GF-D8 (cell line): ENCODE results near the gene GOLGA6L2.
"Not testable (repeated sequence)": the region's sequence is repeated elsewhere in the genome, so short reads cannot be mapped to it uniquely, and the experiment has no call there.

Experiments used
- DNase-seq: peaks from one replicate; lab custom pipeline; 2025; lab: John Stamatoyannopoulos, UW

GOLGA6L2 gene

DNA sequence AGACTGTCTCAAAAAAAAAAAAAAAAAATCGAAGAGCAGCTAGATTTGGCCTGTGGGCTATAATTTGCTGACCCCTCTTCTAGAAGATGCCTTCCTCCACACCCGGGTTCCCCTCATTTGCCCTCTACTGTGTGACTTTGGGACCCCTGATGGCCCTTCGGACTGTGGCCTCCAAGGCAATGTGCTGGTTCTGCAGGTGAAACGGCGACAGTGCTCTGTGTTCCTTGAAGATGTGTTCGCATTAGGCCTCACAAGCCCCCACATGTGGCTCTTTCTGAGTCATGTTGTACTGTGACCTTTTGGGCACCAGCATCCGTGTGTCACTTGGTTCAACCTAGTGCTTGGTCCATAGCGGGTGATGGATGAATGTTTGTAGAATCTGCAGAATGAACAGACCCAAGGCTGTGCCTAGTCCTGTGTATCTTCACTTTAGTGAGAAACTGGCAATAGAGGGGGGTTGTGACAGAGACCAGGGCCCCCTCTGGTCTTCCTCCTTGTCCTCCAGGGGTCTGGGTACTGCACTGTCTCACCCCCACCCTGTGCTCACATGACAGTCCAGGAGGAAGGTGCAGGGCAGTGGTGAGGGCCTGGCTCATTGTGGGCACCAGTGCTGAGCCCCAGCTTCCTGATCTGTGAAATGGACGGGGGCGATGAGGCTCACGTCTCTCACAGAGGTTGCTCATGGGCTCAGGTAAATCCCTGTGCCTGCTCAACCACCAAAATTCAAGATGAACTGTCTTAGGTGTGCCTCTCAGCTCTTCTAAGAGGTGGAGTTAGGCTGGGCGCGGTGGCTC is 22.7 kb downstream of the GOLGA6L2 start:
- DNase-seq, result no peak

DNA sequence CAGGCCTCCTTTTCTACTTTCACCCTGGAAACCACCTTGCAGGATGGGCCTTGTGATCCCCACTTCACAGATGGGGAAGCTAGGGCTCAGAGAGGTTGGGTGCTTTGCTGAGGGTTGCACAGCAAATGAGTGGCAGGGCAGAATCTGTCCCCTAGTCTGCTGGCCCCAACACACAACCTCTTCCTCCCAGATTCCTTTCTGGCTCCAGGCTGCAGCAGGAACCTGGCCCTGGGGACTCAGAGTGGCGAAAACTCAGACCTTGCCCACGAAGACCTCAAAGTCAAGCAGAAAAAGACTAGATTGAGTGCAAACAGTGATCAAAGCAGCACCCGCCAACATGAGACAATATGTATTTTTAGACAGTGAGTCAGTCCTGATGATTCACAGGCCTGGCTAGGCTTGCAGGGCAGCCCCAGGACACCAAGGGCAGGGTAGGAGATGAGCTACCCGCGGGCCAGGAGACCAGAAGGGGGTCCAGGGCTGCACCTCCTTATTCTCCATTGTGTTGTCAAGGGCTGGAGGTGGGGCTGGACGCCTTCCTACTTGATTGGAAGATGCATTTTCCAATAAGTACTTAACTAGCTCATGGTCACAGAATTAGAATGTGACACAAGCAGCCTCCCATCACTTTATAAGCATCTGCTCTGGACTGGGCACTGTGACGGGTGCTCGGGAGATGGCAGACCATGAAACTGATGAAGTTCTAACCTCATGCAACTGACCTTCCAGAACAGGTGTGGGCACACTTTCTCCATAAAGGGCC is 23.9 kb downstream of the GOLGA6L2 start:
- DNase-seq, result no peak

DNA sequence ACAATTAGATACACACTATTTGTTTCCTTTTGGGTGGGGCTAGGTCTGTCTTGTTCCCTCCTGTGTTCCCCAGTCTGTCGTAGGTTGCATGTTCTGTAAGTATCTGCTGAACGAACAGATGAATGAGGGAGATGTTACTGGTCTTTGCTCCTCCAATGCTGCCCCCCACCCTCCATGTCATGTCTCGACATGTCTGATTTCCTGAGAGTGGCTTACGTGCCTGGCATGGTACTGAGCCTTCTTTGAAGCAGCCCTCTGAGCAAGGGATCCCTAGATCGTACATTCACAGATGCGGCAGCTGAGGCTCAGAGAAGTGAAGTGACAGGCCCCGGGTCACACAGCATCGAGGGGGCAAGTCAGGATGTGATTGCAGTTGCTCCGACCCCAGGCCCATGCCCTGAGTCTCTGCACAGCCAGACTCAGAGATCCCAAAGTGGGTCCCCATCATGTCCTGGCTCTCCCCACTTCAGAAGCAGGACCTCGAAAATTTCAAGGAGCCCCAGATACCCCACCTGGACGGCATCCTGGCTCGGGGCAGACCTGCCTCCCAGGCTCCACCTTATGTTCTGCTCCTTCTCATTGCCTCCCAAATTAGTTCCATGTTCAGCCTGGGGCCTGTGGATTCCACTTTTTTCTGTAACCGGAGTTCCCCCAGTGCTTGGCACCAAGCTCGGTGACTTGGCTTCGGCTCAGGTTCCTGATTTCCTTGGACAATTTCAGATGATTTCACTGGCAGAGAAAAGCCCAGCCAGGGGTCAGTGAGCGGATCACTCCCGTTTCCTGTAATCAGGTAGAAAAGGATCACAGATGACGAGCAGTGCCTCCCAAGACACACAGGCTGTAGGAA is 24.7 kb downstream of the GOLGA6L2 start:
- no peak for DNase-seq

DNA sequence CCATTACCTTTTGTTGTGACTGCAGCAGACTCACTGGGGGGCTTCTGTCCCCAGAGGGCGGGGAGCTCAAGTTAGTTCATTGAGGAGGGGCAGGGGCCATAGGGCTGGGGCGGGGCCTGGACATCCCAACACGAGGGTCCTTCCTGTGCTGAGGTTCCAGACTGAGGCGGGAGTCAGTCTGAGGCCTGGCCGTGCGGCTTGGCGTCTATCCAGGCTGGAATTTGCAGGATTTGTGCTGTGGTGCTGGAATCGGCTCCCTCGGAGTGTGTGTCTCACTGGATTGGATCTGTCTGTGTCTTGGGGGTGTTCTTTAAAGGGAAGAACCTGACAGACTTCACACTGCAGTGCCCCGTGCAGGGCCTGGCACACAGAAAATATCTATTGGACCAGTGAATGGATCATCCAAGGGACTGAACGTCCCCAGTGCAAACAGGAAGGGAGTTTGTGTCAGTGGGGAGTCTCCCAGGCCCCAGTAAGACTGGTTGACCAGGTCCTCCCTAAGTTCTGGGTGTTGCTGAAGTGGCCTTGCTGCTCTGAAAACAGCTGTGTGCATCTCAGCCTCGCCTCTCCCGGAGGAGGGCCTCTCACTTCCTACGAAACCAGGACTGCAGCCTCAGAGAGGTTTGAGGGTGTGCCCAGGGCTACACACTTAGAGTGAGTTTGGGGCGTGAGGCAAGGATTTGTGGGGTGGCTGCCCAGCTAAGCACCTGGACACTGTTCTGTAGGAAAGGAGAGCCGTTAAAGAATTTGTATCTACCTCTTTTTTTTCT is 26.1 kb downstream of the GOLGA6L2 start:
- DNase-seq, result no peak

DNA sequence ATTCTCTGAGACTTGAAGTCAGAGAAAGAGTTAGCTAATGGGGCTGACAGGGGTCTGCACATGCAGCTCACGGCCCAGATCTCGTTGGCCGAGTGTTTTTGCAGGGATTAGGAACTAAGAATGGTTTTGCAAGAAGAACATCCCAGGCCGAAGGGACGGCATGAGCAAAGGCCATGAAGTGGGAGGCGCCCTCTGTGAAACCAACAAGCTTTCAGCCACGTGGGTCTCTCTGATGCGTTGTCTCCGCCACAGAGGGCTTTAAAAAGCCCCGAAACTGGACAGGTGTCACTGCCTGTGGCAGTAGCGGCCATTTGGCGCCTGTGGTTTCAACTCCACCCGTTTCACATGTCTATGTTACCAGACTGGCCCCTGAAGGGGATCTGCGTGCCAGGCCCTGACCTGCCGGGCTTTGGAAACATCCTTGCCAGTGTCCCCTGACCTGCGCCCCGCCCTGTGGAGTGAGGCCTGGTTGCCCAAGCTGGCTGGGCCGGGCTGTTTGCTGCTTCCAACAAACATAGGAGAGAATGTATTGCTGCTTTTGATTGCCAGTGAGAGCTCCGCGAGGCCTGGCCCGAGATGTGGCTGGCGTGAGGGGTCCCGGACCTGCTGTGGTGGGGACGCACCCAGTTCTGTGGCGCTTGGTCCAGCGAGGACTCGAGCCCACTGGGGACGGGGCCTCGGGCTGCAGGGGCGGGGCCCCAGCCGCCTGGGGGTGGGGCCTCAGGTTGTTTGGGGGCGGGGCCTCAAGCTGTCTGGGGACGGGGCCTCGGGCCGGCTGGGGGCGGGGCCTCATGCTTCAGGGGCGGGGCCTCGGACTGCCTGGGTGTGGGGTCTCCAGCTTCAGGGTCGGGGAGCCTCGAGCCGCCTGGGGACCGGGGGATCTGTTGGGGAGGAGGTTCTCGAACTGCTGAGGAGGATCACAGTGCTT is 30.4 kb downstream of the GOLGA6L2 start:
- no peak for DNase-seq

DNA sequence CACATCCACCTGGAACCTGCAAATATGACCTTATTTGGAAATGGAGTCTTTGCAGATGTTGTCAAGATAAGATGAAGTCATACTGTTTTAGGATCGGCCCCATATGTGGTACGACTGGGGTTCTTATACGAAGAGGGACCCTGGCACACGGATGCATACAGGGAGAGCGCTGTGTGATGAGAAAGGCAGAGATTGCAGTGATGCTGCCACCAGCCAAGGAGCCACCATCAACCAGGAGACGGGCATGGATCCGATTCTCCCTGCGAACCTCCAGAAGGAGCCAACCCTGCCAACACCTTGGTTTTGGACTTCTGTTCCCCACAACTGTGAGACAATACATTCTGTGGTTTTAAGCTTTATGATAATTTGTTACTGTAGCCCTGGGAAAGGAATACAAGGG is 31.2 kb downstream of the GOLGA6L2 start:
- DNase-seq, result not testable (repeated sequence)

DNA sequence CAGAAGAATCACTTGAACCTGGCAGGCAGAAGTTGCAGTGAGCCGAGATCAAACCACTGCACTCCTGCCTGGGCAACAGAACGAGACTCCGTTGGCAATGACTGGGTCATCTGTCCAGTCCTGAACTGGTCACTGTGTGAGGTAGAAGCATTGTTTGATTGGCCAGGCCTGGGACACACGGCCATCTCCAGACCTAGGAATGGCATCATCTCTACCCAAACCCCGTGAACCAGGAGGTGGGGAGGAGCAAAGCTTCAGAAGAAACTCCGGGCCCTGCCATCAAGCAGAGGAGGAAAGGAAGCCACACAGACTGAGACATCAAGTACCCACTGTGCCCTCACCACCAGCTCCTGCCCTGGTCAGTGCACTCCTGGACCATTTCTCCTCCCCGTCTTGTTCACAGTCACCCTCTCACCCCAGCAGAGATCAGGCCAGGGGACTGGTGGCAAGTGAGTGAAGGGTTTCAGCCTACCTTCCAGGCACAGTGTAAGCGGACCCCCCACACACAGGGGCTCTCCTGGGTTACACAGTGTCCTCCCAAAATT is 31.6 kb downstream of the GOLGA6L2 start:
- no peak for DNase-seq

DNA sequence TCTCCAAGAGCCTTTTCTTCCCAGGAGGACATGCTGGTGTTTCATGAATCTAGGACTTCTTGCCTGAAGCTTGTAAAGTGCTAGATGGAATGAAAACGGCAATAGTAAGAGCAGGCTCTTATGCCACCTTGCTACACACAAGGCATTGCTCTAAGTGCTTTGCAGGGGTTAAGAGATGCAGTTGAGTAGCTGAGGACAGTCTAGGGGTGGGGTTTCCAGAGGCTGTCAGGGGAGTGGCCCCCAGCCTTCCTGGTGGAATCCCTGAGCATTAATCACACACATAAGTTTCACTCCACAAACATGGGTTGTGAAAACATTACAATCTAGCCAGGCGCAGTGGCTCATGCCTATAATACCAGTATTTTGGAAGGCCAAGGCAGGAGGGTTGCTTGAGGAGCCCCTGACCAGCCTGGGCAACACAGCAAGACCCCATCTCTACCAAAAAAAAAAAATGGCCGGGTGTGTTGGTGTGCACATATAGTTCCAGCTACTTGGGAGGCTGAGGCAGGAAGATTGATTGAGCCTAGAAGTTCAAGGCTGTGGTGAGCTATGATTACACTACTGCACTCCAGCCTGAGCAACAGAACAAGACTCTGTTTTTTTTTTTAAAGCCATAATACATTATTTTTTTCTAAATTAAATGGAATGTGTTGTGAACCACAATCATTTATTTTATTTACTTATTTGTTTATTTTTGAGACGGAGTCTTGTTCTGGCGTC is 34.0 kb downstream of the GOLGA6L2 start:
- not testable (repeated sequence) for DNase-seq

DNA sequence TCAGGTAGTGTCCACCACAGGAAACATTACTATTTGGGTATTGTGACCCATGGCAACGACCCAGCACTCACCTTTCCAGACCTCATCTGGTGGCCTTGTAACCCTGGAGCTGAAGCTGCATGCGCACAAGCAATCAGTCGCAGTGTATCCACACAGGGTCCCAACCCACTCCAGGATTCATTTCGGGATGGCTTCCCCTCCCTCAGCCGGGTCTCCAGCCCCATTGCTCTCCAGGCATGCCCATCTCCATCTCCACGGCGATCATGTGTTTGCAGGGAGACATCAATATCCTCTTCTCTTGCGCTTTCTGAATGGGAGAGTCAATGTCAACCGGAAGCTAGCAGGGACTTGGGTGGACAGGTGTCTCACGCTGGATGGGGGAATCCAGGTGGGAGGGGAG is 35.2 kb downstream of the GOLGA6L2 start:
- no peak for DNase-seq

DNA sequence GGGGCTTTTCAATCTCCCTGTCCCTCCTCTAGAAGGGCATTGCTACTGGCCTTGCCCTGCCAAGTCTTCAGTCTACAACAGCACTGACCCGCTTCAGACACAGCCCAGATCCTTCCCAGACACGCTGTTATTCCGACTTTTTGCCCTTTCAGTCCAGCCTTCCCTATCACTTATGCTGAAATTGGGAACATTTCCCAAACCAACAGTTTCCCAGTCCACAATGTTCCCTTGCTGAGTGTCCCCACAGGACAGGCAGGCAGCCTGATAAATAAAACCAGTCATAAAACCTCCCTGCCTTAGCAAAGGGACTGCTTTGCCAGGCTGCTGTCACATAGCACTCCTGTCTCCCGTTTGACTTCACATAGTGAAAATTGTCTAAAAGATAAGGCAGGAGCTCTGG is 43.5 kb downstream of the GOLGA6L2 start:
- DNase-seq, result no peak

DNA sequence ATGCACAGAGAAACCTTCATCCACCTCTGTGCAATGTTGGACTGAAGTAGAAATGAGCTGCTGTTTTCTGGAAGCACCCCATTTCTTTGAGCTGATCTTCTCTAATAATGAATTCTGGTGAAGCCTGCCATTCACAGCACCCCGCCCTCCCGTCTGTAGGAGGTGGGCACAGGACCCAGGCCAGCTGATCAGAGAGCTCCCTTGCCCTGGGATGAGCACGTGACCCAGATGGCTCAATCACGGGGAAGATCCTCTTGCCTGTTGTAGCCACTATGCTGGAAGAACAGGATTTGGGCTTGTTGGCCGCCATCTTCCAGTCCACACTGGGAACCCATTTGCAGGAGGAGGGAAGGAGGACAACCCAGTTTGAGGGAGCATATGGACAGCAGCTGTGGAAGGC is 44.5 kb downstream of the GOLGA6L2 start:
- no peak for DNase-seq

DNA sequence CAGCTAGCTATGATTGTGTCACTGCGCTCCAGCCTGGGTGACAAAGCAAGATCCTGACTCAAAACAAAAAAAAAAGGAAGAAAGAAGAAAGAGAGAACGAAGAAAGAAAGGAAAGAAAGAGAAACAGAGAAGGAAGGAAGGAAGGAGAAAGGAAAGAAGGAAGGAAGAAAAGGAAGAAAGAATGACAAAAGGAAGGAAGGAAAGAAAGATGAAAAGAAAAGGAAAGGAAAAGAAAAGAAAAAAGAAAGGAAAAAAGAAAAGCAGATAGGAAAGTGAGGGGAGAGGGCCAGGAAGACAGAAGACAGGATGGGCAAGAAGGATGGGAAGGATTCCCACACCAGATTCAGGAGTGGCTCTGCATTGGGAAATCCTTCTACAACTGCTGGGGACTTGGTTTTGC is 44.9 kb downstream of the GOLGA6L2 start:
- DNase-seq, result no peak

DNA sequence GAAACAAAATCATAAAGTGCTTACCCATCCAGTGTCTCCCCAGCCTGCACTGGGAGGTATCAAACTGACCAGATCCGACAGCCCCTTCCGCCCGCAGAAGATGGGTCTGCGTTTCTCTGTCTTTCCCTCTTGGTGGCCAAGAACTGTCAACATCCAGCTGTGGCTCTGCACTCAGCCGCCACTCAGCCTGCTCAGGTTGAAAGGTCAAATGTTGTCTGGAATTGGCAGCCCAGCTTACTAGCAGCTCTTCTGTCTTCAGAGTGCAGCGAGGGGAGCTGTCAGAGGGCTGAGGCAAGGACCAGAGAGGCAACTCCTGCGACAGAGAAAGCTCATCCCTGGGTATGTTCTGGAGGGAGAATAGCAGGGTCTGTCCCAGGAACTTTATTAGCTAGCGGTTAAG is 45.4 kb downstream of the GOLGA6L2 start:
- no peak for DNase-seq

DNA sequence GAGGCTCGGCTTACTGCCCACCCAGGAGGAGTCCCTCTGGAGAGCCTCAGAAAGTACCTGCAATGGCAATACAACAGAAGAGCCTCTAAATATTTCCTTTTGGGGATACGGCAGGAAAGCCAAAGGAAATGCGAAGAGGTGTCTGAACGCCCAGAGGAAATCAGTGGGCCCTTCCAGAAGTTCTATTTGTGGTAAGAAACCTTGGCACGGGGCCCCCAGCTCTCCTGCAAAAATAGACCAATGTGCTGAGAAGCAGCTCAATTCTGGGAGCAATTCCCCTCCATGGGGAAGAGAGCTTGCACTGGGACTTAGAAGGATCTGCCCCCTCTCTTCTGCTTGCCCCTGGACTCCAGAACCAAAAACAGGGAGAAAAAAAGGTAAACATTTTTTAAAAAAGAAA is 47.8 kb downstream of the GOLGA6L2 start:
- DNase-seq, result not testable (repeated sequence)

DNA sequence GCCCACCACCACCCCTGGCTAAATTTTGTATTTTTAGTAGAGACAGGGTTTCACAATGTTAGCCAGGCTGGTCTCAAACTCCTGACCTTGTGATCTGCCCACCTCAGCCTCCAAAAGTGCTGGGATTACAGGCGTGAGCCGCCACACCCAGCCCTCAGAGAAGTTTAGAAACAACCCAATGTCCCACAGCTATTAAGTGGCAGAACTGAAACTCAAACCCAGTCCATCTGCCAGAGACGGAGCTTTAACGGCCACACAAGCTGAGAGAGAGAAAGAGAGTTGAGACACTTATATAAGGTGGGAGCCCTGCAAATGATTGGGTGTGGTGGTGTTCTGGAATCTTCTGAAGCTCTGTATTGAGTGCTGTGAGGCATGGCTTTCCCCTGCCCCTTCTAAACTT is 48.7 kb downstream of the GOLGA6L2 start:
- not testable (repeated sequence) for DNase-seq

DNA sequence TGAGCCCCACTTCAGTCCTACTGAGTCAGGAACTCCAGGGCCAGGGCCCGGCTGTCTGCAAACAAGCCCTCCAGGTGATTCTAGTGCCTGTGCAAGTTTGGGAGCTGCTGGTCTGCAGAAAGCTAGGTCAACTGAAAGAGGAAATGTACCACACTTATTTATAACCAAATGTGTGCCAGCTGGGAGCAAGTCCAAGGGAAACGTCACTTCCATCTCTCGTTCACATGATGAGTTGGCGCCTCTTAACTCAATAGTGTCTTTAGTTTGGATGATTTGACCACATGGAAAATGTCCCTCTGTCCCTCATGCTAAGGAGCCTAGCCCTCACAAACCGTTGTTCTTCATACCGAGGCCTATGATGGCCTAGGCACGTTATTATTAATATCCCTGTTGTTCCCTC is 49.3 kb downstream of the GOLGA6L2 start:
- no peak for DNase-seq

DNA sequence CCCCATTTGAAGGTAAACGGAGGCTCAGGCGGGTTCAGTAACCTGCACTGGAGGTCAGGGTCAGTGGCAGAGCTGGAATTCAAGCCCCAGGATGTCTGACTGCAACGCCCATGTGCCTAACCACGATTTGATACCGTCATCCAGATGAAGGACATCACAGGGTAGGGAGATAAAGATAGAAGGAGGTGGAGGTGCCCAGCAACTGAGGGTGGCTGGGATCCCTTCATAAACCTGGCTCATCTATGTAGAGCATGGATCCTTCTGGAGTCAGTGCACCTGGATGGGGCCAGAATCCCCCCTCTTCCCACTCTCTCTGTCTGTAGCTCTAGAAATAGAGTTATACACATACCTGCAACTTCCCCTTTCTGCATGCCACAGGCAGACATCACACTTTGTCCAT is 51.2 kb downstream of the GOLGA6L2 start:
- no peak for DNase-seq

DNA sequence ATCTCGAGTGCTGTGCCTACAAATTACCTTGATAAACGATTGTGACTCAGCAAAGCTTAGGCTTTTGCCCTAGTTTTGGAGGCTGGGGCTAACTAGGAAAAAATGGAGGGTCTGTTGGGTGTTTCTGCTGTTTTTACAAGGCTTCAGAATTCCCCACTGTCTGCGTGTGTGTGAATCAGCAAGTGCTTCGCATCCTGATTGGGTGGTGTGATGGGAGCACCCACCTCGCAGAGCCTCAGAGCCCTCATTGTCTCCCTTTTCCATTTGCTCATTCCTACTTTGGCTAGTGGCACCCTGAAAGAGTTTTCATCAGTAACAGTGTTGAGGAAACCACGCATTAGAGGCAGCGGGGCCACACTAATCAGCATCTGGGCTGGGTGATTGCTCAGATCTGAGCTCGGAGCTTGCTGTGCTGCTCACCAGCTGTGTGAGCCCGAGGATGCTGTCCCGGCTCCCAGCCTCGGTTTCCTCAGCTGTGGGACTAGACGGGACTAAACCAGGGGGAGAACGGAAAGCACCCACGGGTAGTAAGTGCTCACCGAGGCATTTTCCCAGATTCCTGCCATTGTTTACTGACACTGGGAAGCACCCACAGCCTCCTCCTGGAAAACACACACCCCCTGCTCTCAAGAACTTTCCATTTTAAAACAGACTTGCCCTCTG is 51.9 kb downstream of the GOLGA6L2 start:
- DNase-seq, result no peak
